ENCODE measurements around the gene TRIM3.

GRCh38 chr11:6481924-6482275 is 8.2 kb upstream of the TRIM3 start:
- TF ChIP-seq CTCF (IDR thresholded peaks at IDR 0.05; ENCODE audit: low read length) (no peak), EZH2 (IDR thresholded peaks at IDR 0.05; ENCODE audit: borderline replicate concordance, low read length) (no peak)

All from OCI-LY1 (cell line).